IMR-90 (cell line): ENCODE data around the gene C10orf88. TPM values are rescaled to one million over a fixed set of nuclear protein-coding genes. Genes with fewer than 3 reads are reported as not detected.

Source experiments
- ATAC-seq: fragments of 200-7000 bp; cut with Tn5 transposase; 2 replicates; pipeline ENCODE4 v1.9.1; 2020; ENCODE audit warnings: low read depth, mild to moderate bottlenecking, moderate library complexity
- BruUV-seq: library from RNA; stranded (reverse); fragments of 400-500 nt; replicated peaks from 2 replicates; lab custom pipeline; 2021; lab: Mats Ljungman, UMichigan
- CTCF ChIA-PET: fragments of 300-600 bp; formaldehyde crosslinking; extraction: SDS; loops from one replicate; lab custom pipeline; 2021; ENCODE audit warnings: antibody characterized with exemption; lab: Yijun Ruan, JAX
- POLR2A ChIA-PET: fragments of 300-600 bp; sonication (Branson Sonifier 250); formaldehyde crosslinking; loops from one replicate; lab custom pipeline; 2022; ENCODE audit warnings: antibody characterized with exemption; ENCODE audit not compliant: unreplicated experiment; lab: Charles Lee
- DNase-seq: peaks from one replicate; pipeline ENCODE4 v3.0.0; 2013
- H2AFZ ChIP-seq: replicated peaks from 2 replicates; pipeline ENCODE3; 2013; ENCODE audit warnings: low read length, mild to moderate bottlenecking; ENCODE audit not compliant: poor library complexity
- H2AK5ac ChIP-seq: 2 replicates; pipeline ENCODE4 v1.6.1; 2013; ENCODE audit warnings: low read depth, low read length, inconsistent platforms
- H2AK9ac ChIP-seq: replicated peaks from 2 replicates; pipeline ENCODE3; 2013; ENCODE audit warnings: mild to moderate bottlenecking, low read depth, low read length, moderate library complexity; ENCODE audit not compliant: poor library complexity
- H2BK120ac ChIP-seq: 2 replicates; pipeline ENCODE4 v1.6.1; 2013; ENCODE audit warnings: low read depth, low read length, inconsistent platforms
- H2BK15ac ChIP-seq: 3 replicates; pipeline ENCODE4 v1.6.1; 2013; ENCODE audit warnings: low read depth, low read length, inconsistent platforms
- H2BK20ac ChIP-seq: 2 replicates; pipeline ENCODE4 v1.6.1; 2013; ENCODE audit warnings: low read depth, mild to moderate bottlenecking, inconsistent platforms, low read length, moderate library complexity
- H2BK5ac ChIP-seq: 2 replicates; pipeline ENCODE4 v1.6.1; 2013; ENCODE audit warnings: mild to moderate bottlenecking, low read depth, low read length, inconsistent platforms; ENCODE audit not compliant: poor library complexity, severe bottlenecking
- H3K14ac ChIP-seq: replicated peaks from 2 replicates; pipeline ENCODE4 v1.6.1; 2013; ENCODE audit warnings: low read depth, low read length, inconsistent platforms
- H3K18ac ChIP-seq: 2 replicates; pipeline ENCODE4 v1.6.1; 2013; ENCODE audit warnings: low read depth, low read length, control low read depth
- H3K23ac ChIP-seq: 2 replicates; pipeline ENCODE4 v1.6.1; 2013; ENCODE audit warnings: low read depth, low read length, inconsistent platforms
- H3K27ac ChIP-seq: 2 replicates; pipeline ENCODE4 v1.5.1; 2013; ENCODE audit warnings: mild to moderate bottlenecking, control low read depth, low read length; ENCODE audit not compliant: insufficient read depth
- H3K27me3 ChIP-seq: 2 replicates; pipeline ENCODE4 v1.6.1; 2013; ENCODE audit warnings: low read length; ENCODE audit not compliant: control insufficient read depth, insufficient read depth
- H3K36me3 ChIP-seq: 2 replicates; pipeline ENCODE4 v1.6.1; 2013; ENCODE audit warnings: low read length, mixed read lengths; ENCODE audit not compliant: control insufficient read depth, insufficient read depth
- H3K4ac ChIP-seq: 2 replicates; pipeline ENCODE4 v1.6.1; 2013; ENCODE audit warnings: low read depth, low read length, inconsistent platforms
- H3K4me1 ChIP-seq: 2 replicates; pipeline ENCODE4 v1.6.1; 2013; ENCODE audit warnings: low read length, mixed read lengths; ENCODE audit not compliant: control insufficient read depth, insufficient read depth
- H3K4me2 ChIP-seq: 2 replicates; pipeline ENCODE4 v1.6.1; 2013; ENCODE audit warnings: low read depth, mild to moderate bottlenecking, control low read depth, low read length, moderate library complexity
- H3K4me3 ChIP-seq: 2 replicates; pipeline ENCODE4 v1.5.1; 2013; ENCODE audit warnings: low read depth, mild to moderate bottlenecking, control low read depth, low read length, moderate library complexity; ENCODE audit not compliant: insufficient read depth
- H3K56ac ChIP-seq: 2 replicates; pipeline ENCODE4 v1.6.1; 2013; ENCODE audit warnings: low read length, inconsistent platforms; ENCODE audit not compliant: insufficient read depth; ENCODE audit errors: extremely low read depth
- H3K79me1 ChIP-seq, 2 experiments: 2 replicates each; pipeline ENCODE4 v1.6.1; 2013; ENCODE audit warnings: low read length in 2 of 2, inconsistent platforms in 1 of 2, low read depth in 1 of 2
- H3K9ac ChIP-seq: 2 replicates; pipeline ENCODE4 v1.6.1; 2013; ENCODE audit warnings: low read depth, low read length, control low read depth
- H3K9me1 ChIP-seq: 2 replicates; pipeline ENCODE4 v1.6.1; 2013; ENCODE audit warnings: low read length, inconsistent platforms; ENCODE audit not compliant: insufficient read depth
- H3K9me3 ChIP-seq: 2 replicates; pipeline ENCODE4 v1.6.1; 2013; ENCODE audit warnings: low read length; ENCODE audit not compliant: control insufficient read depth, insufficient read depth
- H4K20me1 ChIP-seq: 2 replicates; pipeline ENCODE4 v1.6.1; 2013; ENCODE audit warnings: low read length, inconsistent platforms; ENCODE audit not compliant: insufficient read depth
- H4K5ac ChIP-seq: 2 replicates; pipeline ENCODE4 v1.6.1; 2013; ENCODE audit warnings: mild to moderate bottlenecking, low read depth, low read length, control low read depth
- H4K8ac ChIP-seq, 2 experiments: 2 replicates each; pipeline ENCODE4 v1.6.1; 2013; ENCODE audit warnings: low read depth in 2 of 2, low read length in 2 of 2, control low read depth in 1 of 2, inconsistent platforms in 1 of 2
- H4K91ac ChIP-seq: 2 replicates; pipeline ENCODE4 v1.6.1; 2013; ENCODE audit warnings: low read depth, low read length, inconsistent platforms; ENCODE audit not compliant: insufficient read depth
- BHLHE40 ChIP-seq: fragments of 150-350 bp; IDR thresholded peaks from 2 replicates; pipeline ENCODE4 v1.6.1; 2016; ENCODE audit warnings: mild to moderate bottlenecking, low read depth, low read length
- CEBPB ChIP-seq: IDR thresholded peaks from 2 replicates; pipeline ENCODE4 v1.6.1; 2012; ENCODE audit warnings: low read depth, low read length, improper control_type of control experiment
- MAFK ChIP-seq: IDR thresholded peaks from 2 replicates; pipeline ENCODE4 v1.6.1; 2012; ENCODE audit warnings: low read depth, low read length, improper control_type of control experiment
- MXI1 ChIP-seq: IDR thresholded peaks from 2 replicates; pipeline ENCODE4 v1.6.1; 2012; ENCODE audit warnings: low read depth, mild to moderate bottlenecking, low read length, moderate library complexity, borderline replicate concordance
- POLR2A ChIP-seq: IDR thresholded peaks from 2 replicates; pipeline ENCODE4 v1.6.1; 2012; ENCODE audit warnings: mild to moderate bottlenecking, low read depth, low read length
- RAD21 ChIP-seq: IDR thresholded peaks from 2 replicates; pipeline ENCODE4 v1.6.1; 2012; ENCODE audit warnings: low read length, improper control_type of control experiment
- RCOR1 ChIP-seq: IDR thresholded peaks from 2 replicates; pipeline ENCODE4 v1.6.1; 2012; ENCODE audit warnings: mild to moderate bottlenecking, low read length, improper control_type of control experiment; ENCODE audit not compliant: insufficient replicate concordance
- SMC3 ChIP-seq: fragments of 150-350 bp; IDR thresholded peaks from 2 replicates; pipeline ENCODE4 v1.6.1; 2016; ENCODE audit warnings: low read depth, mild to moderate bottlenecking, antibody characterized with exemption, low read length, moderate library complexity
- WGBS, 2 experiments: methylation state at CpG; one replicate each; pipeline versions ENCODE4 v1.1.5 to v1.1.7; 2013; ENCODE audit warnings: missing lambda C conversion rate in 2 of 2; ENCODE audit not compliant: insufficient read length in 1 of 2; ENCODE audit errors: extremely low coverage in 2 of 2; 5-methylcytosine and 5-hydroxymethylcytosine counted together
- dilution Hi-C: fragments of 300-500 bp; cut with HindIII; formaldehyde crosslinking; loops from one replicate; pipeline ENCODE4 v1.14.3; 2018; ENCODE audit warnings: low sequenced_read_pairs; ENCODE audit not compliant: unreplicated experiment
- in situ Hi-C: fragments of 300-500 bp; cut with MboI; formaldehyde crosslinking; loops from 3 replicates; pipeline ENCODE4 v1.14.3; 2019; ENCODE audit warnings: low sequenced_read_pairs, inconsistent platforms, mixed read lengths
- intact Hi-C: fragments of 100-400 bp; cut with micrococcal nuclease; formaldehyde crosslinking; loops from 2 replicates; pipeline ENCODE4 v1.10.0; 2022
- polyA plus RNA-seq, 3 experiments: library from polyadenylated mRNA; depleted of rRNA; stranded (reverse); fragments of >200 nt; gene quantifications; 2 replicates each; pipeline ENCODE4 v1.2.3, GENCODE V29; 2012; ENCODE audit warnings: low replicate concordance in 1 of 3
- total RNA-seq: library from RNA; depleted of rRNA; stranded (reverse); fragments of >200 nt; gene quantifications from 2 replicates; pipeline ENCODE4 v1.2.3, GENCODE V29; 2012

The C10orf88 gene
- total and polyA plus RNA-seq, 2 of the 4 experiments (the other 2 are of a cell fraction) = 5.9 to 12.2 TPM

GRCh38 chr10:122974543-122975064 is 20.6 kb upstream of the C10orf88 start (continued):
- TF ChIP-seq MXI1 (no peak), POLR2A (no peak), CEBPB (no peak), SMC3 (no peak), BHLHE40 (no peak), RAD21 (no peak)

DNA sequence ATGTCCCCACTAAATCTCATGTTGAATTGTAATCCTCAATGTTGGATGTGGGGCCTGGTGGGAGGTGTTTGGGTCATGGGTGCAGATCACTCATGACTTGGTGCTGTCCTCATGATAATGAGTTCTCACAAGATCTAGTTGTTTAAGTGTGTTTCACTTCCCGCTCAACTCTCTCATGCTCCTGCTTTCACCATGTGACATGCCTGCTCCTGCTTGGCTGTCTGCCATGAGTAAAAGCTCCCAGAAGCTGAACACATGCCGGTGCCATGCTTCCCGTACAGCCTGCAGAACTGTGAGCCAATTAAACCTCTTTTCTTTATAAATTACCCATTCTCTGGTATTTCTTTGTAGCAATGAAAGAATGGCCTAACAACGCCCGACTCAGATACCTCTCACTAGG is 20.0 kb upstream of the C10orf88 start:
- peak; percentile 7 for DNase-seq
- Histone ChIP-seq H2BK120ac (no peak overlapping the region), H4K91ac (no peak overlapping the region), H4K8ac (no peak overlapping the region), H3K18ac (no peak overlapping the region), H3K4me1 (no peaks in the 10 kb centered on the region), H3K4ac (no peak overlapping the region), H3K27ac (no peak overlapping the region), H2AK5ac (no peak overlapping the region), H3K56ac (no peak overlapping the region), H2BK5ac (no peak overlapping the region), H3K4me2 (no peak overlapping the region), H3K9me3 (no peaks in the 10 kb centered on the region), H3K79me1 (no peaks in the 10 kb centered on the region), H3K36me3 (no peaks in the 10 kb centered on the region), H3K9me1 (no peaks in the 10 kb centered on the region), H2BK15ac (no peak overlapping the region), H2AFZ (no peak overlapping the region), H3K4me3 (no peak overlapping the region), H3K23ac (no peak overlapping the region), H4K20me1 (no peaks in the 10 kb centered on the region), H2BK20ac (no peak overlapping the region), H2AK9ac (no peak overlapping the region), H3K14ac (no peak overlapping the region), H3K27me3 (no peaks in the 10 kb centered on the region), H3K9ac (no peak overlapping the region), H4K5ac (no peak overlapping the region)
- TF ChIP-seq MXI1 (no peak), POLR2A (no peak), CEBPB (no peak), BHLHE40 (no peak), RCOR1 (no peak), MAFK (no peak)
- ChIA-PET CTCF (interaction anchor here (0.6 kb wide), 1 partner anchor 312 kb away, joined by 3 read pairs; no protein-coding TSS in a partner anchor), POLR2A (no interaction called here)
- ATAC-seq = no peak
- intact Hi-C loops = no loop called here
- in situ Hi-C loops = no loop called here
- WGBS, 2 experiments = 0% methylated on average over 1 of the region's 5 CpGs; no CpG with 5 or more reads in 1 of the 2 experiments
- dilution Hi-C loops = no loop called here
- BruUV-seq = no TSS peak
